Astrocyte of the cerebellum (primary cell): ENCODE data around the gene TSGA10IP.

Experiments used
- DNase-seq: peaks from one replicate; pipeline ENCODE4 v3.0.0-alpha.2; 2011; ENCODE audit warnings: low read depth
- H3K4me3 ChIP-seq: 2 replicates; pipeline ENCODE4 v1.5.1; 2011; ENCODE audit warnings: mild to moderate bottlenecking, low read depth, low read length, moderate library complexity
- CTCF ChIP-seq: IDR thresholded peaks from 2 replicates; pipeline ENCODE4 v1.5.1; 2012; ENCODE audit warnings: low read length, low read depth, moderate library complexity, mild to moderate bottlenecking; ENCODE audit errors: missing control alignments
- in situ Hi-C: cut with HindIII; loops from 2 replicates; pipeline ENCODE4 v1.10.0; 2017; ENCODE audit warnings: low sequenced_read_pairs

Gene TSGA10IP

DNA sequence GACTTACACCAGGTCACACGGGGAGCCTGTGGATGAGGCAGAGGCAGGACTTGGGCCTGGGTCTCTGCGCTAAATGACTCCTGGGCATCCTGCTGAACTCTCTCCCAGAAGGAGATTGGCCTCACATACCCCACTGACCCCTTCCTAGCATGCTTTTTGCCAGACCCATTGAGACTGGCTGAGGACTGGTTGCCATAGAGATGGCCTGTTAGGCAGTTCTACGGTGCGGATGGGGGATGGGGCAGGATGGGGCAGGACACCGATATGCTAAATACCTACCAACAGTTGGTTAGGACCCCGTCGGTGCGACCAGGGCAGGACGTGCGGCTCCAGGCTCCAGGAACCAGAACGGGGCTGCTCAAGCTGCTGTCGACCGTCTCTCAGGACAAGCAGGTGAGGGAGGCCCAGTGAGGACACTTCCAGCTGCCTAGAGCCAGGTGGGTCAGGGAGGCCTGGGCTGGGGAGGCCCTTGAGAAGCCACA, at the start of gene TSGA10IP:
TSGA10IP (plus strand) TSS at position 51 of the 482 bp plus-strand sequence; CDS start at position 247, 196 bp downstream.
- no peak within 1 kb of the TSS for H3K4me3 ChIP-seq
- no peak for TF ChIP-seq CTCF
- in situ Hi-C loops: no loop called here
- no peak for DNase-seq

GRCh38 chr11:65895482-65895981, 49.7 kb upstream of the TSGA10IP start:
- no peak for TF ChIP-seq CTCF
- H3K4me3 ChIP-seq: no peak overlapping the region
- no peak for DNase-seq
- in situ Hi-C loops: no loop called here

DNA sequence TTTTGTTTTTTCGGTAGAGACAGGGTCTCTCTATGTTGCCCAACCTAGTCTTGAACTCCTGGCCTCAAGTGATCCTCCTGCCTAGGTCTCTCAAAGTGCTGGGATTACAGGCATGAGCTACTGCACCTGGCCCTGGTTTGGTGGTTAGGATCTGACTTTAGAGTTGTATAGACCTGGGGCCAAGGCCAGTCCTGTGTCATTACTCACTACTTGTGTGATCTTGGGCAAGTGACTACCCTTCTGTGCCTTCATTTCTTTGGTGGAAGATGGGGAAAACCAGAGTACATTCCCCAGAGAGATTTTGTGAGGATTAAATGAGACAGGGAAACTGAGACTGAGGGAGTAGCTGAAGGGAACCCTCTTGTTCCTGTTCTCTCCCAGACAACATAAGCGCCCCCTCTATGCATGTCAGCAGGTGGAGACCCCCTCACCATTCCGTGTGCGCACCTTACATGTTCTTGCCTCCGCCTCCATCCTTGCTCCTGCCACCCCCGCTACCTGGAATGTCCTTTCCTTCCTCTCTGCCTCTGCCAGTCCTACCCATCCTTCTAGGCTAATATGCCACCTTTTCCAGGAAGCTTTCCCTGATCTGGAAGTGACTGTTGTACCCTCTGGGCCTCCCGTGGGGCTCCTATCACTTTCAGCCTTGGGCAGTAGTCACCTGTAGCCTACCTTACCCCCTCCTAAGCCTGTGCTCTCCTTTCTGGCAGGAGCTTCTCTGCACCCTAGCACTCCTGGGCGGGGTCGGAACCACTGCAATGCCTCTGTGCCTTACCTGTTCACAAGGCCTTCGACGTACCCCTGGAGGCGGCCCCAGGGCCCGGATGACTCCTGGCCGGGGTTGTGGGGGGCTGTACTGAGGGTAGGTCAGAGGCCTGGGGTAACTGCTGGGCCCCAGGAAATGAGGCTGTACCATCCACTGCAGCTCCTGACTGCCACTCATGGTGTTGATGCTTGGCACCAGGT, 49.0 kb upstream of the TSGA10IP start:
- in situ Hi-C loops: no loop called here
- H3K4me3 ChIP-seq: no peak overlapping the region
- no peak for DNase-seq
- no peak for TF ChIP-seq CTCF

- no peak for TF ChIP-seq CTCF
- DNase-seq: no peak
- in situ Hi-C loops: no loop called here
- H3K4me3 ChIP-seq: no peak overlapping the region
Observed at GRCh38 chr11:65897020-65897471, 48.2 kb upstream of the TSGA10IP start.

DNA sequence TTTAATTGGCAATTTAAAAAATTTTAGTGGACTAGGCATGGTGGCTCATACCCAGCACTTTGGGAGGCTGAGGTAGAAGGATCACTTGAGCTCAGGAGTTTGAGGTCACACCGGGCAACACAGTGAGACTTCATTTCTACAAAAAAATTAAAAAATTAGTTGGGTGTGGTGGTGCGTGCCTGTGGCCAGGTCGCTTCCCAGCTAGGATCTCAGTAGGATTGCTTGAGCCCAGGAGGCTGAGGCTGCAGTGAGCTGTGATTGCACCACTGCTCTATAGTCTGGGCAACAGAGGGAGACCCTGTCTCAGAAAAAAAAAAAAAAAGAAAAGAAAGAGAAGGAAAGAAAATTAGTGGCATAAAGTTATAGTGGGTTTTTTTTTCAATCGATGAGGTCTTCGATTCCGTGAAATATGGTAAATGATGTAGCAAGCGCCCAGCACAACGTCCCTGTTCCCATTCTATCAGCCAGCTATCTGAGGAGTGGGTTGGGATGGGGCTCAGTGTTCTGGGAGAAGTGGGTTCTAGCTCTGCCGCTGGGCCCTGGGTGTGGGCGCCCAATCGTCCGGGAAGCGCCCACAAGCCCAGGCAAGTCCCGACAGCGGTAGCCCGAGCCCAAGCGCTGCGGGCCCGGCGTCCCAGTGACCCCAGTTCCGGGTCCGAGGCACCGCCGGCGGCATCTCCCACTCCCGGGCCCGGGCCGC, 46.5 kb upstream of the TSGA10IP start:
- in situ Hi-C loops: no loop called here
- DNase-seq: no peak

More for the DNA sequence above, 46.5 kb upstream of the TSGA10IP start:
- no peak for TF ChIP-seq CTCF
- H3K4me3 ChIP-seq: peak overlapping the region; percentile 70
